GM21528 (cell line): ENCODE measurements around the gene SLC8A1.

Experiments used
- ATAC-seq: cut with Tn5 transposase; IDR thresholded peaks from one replicate; pipeline ENCODE4 v1.9.1; 2021; ENCODE audit warnings: mild to moderate bottlenecking, moderate library complexity; ENCODE audit not compliant: unreplicated experiment, low FRiP score

The SLC8A1 gene

GRCh38 chr2:40430776-40431599 lies 20.9 kb downstream of the SLC8A1 start:
- ATAC-seq: no peak

GRCh38 chr2:40428439-40428838 lies 23.5 kb downstream of the SLC8A1 start:
- ATAC-seq: no peak

- no peak for ATAC-seq
Observed at GRCh38 chr2:40421631-40422297, 30.1 kb downstream of the SLC8A1 start.

- ATAC-seq: no peak
Observed at GRCh38 chr2:40420478-40420877, 31.4 kb downstream of the SLC8A1 start.

- no peak for ATAC-seq
Observed at GRCh38 chr2:40419364-40419762, 32.5 kb downstream of the SLC8A1 start.

- no peak for ATAC-seq
Observed at GRCh38 chr2:40418614-40419363, 33.1 kb downstream of the SLC8A1 start.

GRCh38 chr2:40416486-40416885 lies 35.4 kb downstream of the SLC8A1 start:
- ATAC-seq: no peak

GRCh38 chr2:40415391-40415790 lies 36.5 kb downstream of the SLC8A1 start:
- no peak for ATAC-seq

- ATAC-seq: no peak
Observed at GRCh38 chr2:40412456-40412855, 39.4 kb downstream of the SLC8A1 start.

- ATAC-seq: no peak
Observed at GRCh38 chr2:40410695-40411094, 41.2 kb downstream of the SLC8A1 start.

GRCh38 chr2:40409734-40410133 lies 42.2 kb downstream of the SLC8A1 start:
- no peak for ATAC-seq

GRCh38 chr2:40406485-40407289 lies 45.2 kb downstream of the SLC8A1 start:
- ATAC-seq: no peak

- no peak for ATAC-seq
Observed at GRCh38 chr2:40405465-40405864, 46.4 kb downstream of the SLC8A1 start.

GRCh38 chr2:40404517-40404916 lies 47.4 kb downstream of the SLC8A1 start:
- ATAC-seq: no peak

GRCh38 chr2:40403233-40403836 lies 48.6 kb downstream of the SLC8A1 start:
- no peak for ATAC-seq

- no peak for ATAC-seq
Observed at GRCh38 chr2:40401896-40402295, 50.0 kb downstream of the SLC8A1 start.

- no peak for ATAC-seq
Observed at GRCh38 chr2:40400336-40400953, 51.4 kb downstream of the SLC8A1 start.

- no peak for ATAC-seq
Observed at GRCh38 chr2:40397765-40398164, 54.1 kb downstream of the SLC8A1 start.

- no peak for ATAC-seq
Observed at GRCh38 chr2:40396124-40396523, 55.8 kb downstream of the SLC8A1 start.
